ENCODE results near the gene FASN. TPM values are rescaled to one million over a fixed set of nuclear protein-coding genes. Genes with fewer than 3 reads are reported as not detected.
A peak's percentile ranks its signal among the peaks of the same experiment; 100 is the strongest.

Gene FASN
- polyA plus RNA-seq, 1 of the 3 experiments (the other 2 are of a cell fraction), result 55.1 TPM

DNA sequence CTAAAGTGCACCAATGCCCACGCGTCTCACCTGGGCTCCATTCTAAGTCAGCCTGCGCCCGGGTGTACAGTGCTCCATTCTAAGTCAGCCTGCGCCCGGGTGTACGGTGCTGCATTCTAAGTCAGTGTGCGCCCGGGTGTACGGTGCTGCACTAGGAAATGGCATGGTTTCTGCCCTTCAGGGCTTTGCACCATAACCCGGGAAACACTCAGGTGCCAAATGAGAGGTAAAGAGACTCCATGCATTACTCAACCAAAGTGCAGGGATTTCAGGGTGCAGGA, 29.2 kb upstream of the FASN start:
- peaks cover 6 to 24% of the 10 kb centered on the region in 2 experiments for H3K36me3 ChIP-seq (replicated peaks in 1 of 2; ENCODE audit: control insufficient read depth in 1 of 2, insufficient read depth in 2 of 2, low read length in 1 of 2)
- POLR2A ChIA-PET, result interaction anchor here (0.6 kb wide), 1 partner anchor 28 kb away, joined by 3 read pairs; no protein-coding TSS in a partner anchor
- no peak for TF ChIP-seq FOSL2 (IDR thresholded peaks at IDR 0.05; ENCODE audit: borderline replicate concordance, low read depth)
- no peak overlapping the region for H3K27ac ChIP-seq (ENCODE audit: low read depth in 2 of 2, low read length in 1 of 2)
- H3K4me3 ChIP-seq (ENCODE audit: low read depth in 2 of 2, low read length in 1 of 2), result no peak overlapping the region
- H3K4me2 ChIP-seq, result no peak overlapping the region
- no peak overlapping the region for H2AFZ ChIP-seq (ENCODE audit: low read depth)
- H3K9me3 ChIP-seq, result no peaks in the 10 kb centered on the region
- no peak for DNase-seq
- no peaks in the 10 kb centered on the region for H4K20me1 ChIP-seq (ENCODE audit: insufficient read depth)
- no peaks in the 10 kb centered on the region for H3K9me2 ChIP-seq
- no peak overlapping the region for H3K9ac ChIP-seq
- no peaks in the 10 kb centered on the region for H3F3A ChIP-seq (replicated peaks; ENCODE audit: insufficient read depth)
- H3K27me3 ChIP-seq (ENCODE audit: insufficient read depth), result no peaks in the 10 kb centered on the region
- H3K79me2 ChIP-seq (ENCODE audit: insufficient read depth), result 0 out of 2 replicates have a peak, but pooled peaks cover 3% of the 10 kb centered on the region
- 90% methylated on average over 11 of the region's 11 CpGs for WGBS (ENCODE audit: low lambda C conversion rate)
- peaks cover 0 to 4% of the 10 kb centered on the region in 2 experiments; a peak in 1 of 4 replicates for H3K4me1 ChIP-seq (ENCODE audit: control insufficient read depth in 1 of 2, insufficient read depth in 2 of 2, low read depth in 1 of 2, low read length in 1 of 2)
- CTCF ChIA-PET, result interaction anchor here (1.0 to 1.5 kb wide), 3 partner anchors 21 to 90 kb away, joined by 3 read pairs; partner anchors contain the start of gene DCXR

DNA sequence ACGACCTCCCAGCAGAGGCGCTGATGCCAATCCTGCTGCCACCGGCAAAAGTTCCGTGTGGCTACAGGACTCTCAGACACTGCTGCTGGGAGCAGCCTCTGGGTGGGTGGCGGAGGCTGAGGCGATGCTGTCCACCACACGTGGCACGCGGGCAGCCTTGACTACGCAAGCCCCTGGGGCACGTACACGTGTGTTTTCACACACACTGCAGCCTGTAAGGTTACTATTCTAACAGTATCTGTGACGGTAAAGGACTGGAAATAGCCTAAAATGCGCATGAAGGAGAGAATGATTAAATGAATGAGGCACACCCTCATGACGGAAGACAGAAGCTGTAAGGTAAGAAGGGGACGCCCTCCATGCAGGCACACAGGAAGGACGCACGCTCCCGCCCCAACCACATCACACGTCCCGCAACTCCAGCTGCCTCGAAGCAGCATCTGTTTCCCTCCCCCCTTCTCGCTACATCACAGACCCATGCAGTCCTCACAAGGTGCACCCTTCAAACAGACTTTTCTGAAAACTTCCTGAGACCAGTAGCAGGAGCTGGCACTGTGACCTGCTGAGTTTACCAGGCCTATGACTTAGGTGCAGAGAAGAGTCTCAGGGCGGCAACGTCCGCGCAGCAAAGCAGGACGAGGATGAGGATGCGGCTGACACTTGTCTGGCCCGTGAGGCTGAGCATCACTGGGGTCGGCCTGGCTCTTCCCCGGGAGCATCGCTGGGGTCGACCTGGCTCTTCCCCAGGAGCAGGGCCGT, 28.7 kb upstream of the FASN start:
- CTCF ChIA-PET, result interaction anchor here (1.0 to 1.5 kb wide), 3 partner anchors 21 to 90 kb away, joined by 3 read pairs; partner anchors contain the start of gene DCXR
- Histone ChIP-seq H3K9me2 (no peaks in the 10 kb centered on the region), H3K4me3 (ENCODE audit: low read depth in 2 of 2, low read length in 1 of 2) (no peak overlapping the region), H3K36me3 (replicated peaks in 1 of 2; ENCODE audit: control insufficient read depth in 1 of 2, insufficient read depth in 2 of 2, low read length in 1 of 2) (peaks cover 8 to 24% of the 10 kb centered on the region in 2 experiments), H3K9me3 (no peaks in the 10 kb centered on the region), H3F3A (replicated peaks; ENCODE audit: insufficient read depth) (no peaks in the 10 kb centered on the region), H3K79me2 (ENCODE audit: insufficient read depth) (0 out of 2 replicates have a peak, but pooled peaks cover 3% of the 10 kb centered on the region), H3K4me1 (ENCODE audit: control insufficient read depth in 1 of 2, insufficient read depth in 2 of 2, low read depth in 1 of 2, low read length in 1 of 2) (peaks cover 0 to 7% of the 10 kb centered on the region in 2 experiments; a peak in 1 of 4 replicates), H3K4me2 (no peak overlapping the region), H3K27ac (ENCODE audit: low read depth in 2 of 2, low read length in 1 of 2) (no peak overlapping the region), H4K20me1 (ENCODE audit: insufficient read depth) (no peaks in the 10 kb centered on the region), H3K27me3 (ENCODE audit: insufficient read depth) (no peaks in the 10 kb centered on the region), H3K9ac (no peak overlapping the region), H2AFZ (ENCODE audit: low read depth) (no peak overlapping the region)
- POLR2A ChIA-PET, result interaction anchor here (0.6 kb wide), 1 partner anchor 28 kb away, joined by 3 read pairs; no protein-coding TSS in a partner anchor
- TF ChIP-seq MXI1 (IDR thresholded peaks at IDR 0.05; ENCODE audit: low read depth, low read length) (no peak), FOXM1 (IDR thresholded peaks at IDR 0.05; ENCODE audit: low read depth) (no peak), FOXJ3 (CRISPR knock-in tag; IDR thresholded peaks at IDR 0.05) (no peak), POLR2AphosphoS5 (IDR thresholded peaks at IDR 0.05; ENCODE audit: low read depth, low read length) (no peak), SIN3A (IDR thresholded peaks at IDR 0.05; ENCODE audit: borderline replicate concordance, low read depth, low read length) (no peak), CHD2 (IDR thresholded peaks at IDR 0.05; ENCODE audit: low read length, partially characterized antibody) (no peak), NFIC (IDR thresholded peaks at IDR 0.05; ENCODE audit: borderline replicate concordance) (no peak)
- TF ChIP-seq, protein P1, sequence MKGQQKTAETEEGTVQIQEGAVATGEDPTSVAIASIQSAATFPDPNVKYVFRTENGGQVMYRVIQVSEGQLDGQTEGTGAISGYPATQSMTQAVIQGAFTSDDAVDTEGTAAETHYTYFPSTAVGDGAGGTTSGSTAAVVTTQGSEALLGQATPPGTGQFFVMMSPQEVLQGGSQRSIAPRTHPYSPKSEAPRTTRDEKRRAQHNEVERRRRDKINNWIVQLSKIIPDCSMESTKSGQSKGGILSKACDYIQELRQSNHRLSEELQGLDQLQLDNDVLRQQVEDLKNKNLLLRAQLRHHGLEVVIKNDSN (IDR thresholded peaks at IDR 0.05; ENCODE audit: borderline replicate concordance, low read depth), result no peak
- TF ChIP-seq, protein P2, sequence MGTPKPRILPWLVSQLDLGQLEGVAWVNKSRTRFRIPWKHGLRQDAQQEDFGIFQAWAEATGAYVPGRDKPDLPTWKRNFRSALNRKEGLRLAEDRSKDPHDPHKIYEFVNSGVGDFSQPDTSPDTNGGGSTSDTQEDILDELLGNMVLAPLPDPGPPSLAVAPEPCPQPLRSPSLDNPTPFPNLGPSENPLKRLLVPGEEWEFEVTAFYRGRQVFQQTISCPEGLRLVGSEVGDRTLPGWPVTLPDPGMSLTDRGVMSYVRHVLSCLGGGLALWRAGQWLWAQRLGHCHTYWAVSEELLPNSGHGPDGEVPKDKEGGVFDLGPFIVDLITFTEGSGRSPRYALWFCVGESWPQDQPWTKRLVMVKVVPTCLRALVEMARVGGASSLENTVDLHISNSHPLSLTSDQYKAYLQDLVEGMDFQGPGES (IDR thresholded peaks at IDR 0.05; ENCODE audit: low read depth, low read length), result no peak
- DNase-seq, result peak; percentile 26
- WGBS (ENCODE audit: low lambda C conversion rate), result 91% methylated on average over 35 of the region's 35 CpGs
